ENCODE measurements around the gene F3. TPM values are rescaled to one million over a fixed set of nuclear protein-coding genes. Genes with fewer than 3 reads are reported as not detected.

F3 gene
- total and polyA plus RNA-seq, 2 of the 13 experiments (the other 11 are each of a cell fraction or from before 2014, with no cell fraction given) = 5.8 to 9.0 TPM

DNA sequence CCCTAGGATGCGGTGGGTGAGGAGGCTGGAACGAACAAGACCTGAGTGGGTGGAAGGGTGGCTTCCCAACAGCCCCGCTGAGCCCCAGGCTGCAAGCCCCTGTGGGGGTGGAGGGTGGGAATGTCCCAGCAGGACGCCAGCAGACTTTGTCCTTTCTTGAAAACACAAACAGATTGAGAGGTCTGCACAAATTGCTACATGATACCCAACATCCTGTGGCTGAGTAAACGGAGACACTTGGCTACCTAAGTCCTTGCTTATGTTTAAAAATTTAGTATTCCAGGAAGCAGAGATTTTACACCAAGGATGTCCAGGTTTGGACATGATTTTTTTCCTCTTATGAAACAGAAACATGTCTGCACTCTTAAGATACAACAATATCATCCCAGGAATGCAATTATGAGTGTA is 11.8 kb upstream of the F3 start (continued):
- TF ChIP-seq RBM39 (IDR thresholded peaks at IDR 0.05; ENCODE audit: low read depth, low read length, poor library complexity, severe bottlenecking) (no peak), ZNF274 (CRISPR knock-in tag; IDR thresholded peaks at IDR 0.05) (no peak), ZNF160 (CRISPR knock-in tag; IDR thresholded peaks at IDR 0.05) (no peak), TEAD3 (CRISPR knock-in tag; optimal IDR thresholded peaks at IDR 0.05; ENCODE audit: borderline replicate concordance) (peak; percentile 61), JUN (CRISPR knock-in tag; IDR thresholded peaks at IDR 0.05) (no peak), ZNF484 (CRISPR knock-in tag; IDR thresholded peaks at IDR 0.05; ENCODE audit: borderline replicate concordance, low read depth) (no peak), MTA3 (CRISPR knock-in tag; IDR thresholded peaks at IDR 0.05) (no peak), PCBP1 (IDR thresholded peaks at IDR 0.05; ENCODE audit: borderline replicate concordance, low read depth, low read length) (no peak), ETV5 (CRISPR knock-in tag; IDR thresholded peaks at IDR 0.05; ENCODE audit: borderline replicate concordance) (peak; percentile 69; the same call in 1 of the 2 replicates), ZNF891 (CRISPR knock-in tag; IDR thresholded peaks at IDR 0.05) (no peak), DZIP1 (CRISPR knock-in tag; IDR thresholded peaks at IDR 0.05) (no peak), ZNF776 (CRISPR knock-in tag; IDR thresholded peaks at IDR 0.05) (no peak), NFKBIZ (CRISPR knock-in tag; IDR thresholded peaks at IDR 0.05) (no peak), SAP130 (CRISPR knock-in tag; IDR thresholded peaks at IDR 0.05; ENCODE audit: low read depth) (0 out of 2 replicates have a peak, but pooled peaks have one; percentile 19), KAT7 (CRISPR knock-in tag; IDR thresholded peaks at IDR 0.05; ENCODE audit: borderline replicate concordance) (no peak)
- TF ChIP-seq, protein P1, sequence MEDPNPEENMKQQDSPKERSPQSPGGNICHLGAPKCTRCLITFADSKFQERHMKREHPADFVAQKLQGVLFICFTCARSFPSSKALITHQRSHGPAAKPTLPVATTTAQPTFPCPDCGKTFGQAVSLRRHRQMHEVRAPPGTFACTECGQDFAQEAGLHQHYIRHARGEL (CRISPR knock-in tag; IDR thresholded peaks at IDR 0.05) = no peak
- TF ChIP-seq, protein P2, sequence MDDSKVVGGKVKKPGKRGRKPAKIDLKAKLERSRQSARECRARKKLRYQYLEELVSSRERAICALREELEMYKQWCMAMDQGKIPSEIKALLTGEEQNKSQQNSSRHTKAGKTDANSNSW (CRISPR knock-in tag; IDR thresholded peaks at IDR 0.05; ENCODE audit: borderline replicate concordance) = no peak
- TF ChIP-seq, protein P3, sequence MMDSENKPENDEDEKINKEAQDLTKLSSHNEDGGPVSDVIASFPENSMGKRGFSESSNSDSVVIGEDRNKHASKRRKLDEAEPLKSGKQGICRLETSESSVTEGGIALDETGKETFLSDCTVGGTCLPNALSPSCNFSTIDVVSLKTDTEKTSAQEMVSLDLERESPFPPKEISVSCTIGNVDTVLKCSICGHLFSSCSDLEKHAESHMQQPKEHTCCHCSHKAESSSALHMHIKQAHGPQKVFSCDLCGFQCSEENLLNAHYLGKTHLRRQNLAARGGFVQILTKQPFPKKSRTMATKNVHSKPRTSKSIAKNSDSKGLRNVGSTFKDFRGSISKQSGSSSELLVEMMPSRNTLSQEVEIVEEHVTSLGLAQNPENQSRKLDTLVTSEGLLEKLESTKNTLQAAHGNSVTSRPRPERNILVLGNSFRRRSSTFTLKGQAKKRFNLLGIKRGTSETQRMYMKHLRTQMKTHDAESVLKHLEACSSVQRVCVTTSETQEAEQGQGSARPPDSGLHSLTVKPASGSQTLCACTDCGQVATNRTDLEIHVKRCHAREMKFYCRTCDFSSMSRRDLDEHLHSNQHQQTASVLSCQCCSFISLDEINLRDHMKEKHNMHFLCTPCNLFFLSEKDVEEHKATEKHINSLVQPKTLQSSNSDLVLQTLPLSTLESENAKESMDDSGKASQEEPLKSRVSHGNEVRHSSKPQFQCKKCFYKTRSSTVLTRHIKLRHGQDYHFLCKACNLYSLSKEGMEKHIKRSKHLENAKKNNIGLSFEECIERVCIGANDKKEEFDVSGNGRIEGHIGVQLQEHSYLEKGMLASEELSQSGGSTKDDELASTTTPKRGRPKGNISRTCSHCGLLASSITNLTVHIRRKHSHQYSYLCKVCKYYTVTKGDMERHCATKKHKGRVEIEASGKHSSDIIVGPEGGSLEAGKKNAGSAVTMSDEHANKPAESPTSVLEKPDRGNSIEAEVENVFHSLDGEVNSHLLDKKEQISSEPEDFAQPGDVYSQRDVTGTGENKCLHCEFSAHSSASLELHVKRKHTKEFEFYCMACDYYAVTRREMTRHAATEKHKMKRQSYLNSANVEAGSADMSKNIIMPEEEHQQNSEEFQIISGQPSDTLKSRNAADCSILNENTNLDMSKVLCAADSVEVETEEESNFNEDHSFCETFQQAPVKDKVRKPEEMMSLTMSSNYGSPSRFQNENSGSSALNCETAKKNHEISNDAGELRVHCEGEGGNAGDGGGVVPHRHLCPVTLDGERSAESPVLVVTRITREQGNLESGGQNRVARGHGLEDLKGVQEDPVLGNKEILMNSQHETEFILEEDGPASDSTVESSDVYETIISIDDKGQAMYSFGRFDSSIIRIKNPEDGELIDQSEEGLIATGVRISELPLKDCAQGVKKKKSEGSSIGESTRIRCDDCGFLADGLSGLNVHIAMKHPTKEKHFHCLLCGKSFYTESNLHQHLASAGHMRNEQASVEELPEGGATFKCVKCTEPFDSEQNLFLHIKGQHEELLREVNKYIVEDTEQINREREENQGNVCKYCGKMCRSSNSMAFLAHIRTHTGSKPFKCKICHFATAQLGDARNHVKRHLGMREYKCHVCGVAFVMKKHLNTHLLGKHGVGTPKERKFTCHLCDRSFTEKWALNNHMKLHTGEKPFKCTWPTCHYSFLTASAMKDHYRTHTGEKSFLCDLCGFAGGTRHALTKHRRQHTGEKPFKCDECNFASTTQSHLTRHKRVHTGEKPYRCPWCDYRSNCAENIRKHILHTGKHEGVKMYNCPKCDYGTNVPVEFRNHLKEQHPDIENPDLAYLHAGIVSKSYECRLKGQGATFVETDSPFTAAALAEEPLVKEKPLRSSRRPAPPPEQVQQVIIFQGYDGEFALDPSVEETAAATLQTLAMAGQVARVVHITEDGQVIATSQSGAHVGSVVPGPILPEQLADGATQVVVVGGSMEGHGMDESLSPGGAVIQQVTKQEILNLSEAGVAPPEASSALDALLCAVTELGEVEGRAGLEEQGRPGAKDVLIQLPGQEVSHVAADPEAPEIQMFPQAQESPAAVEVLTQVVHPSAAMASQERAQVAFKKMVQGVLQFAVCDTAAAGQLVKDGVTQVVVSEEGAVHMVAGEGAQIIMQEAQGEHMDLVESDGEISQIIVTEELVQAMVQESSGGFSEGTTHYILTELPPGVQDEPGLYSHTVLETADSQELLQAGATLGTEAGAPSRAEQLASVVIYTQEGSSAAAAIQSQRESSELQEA (CRISPR knock-in tag; IDR thresholded peaks at IDR 0.05; ENCODE audit: not compliant biosample characterization) = no peak
